ENCODE results near the gene YIF1B. TPM values are rescaled to one million over a fixed set of nuclear protein-coding genes. Genes with fewer than 3 reads are reported as not detected.

The YIF1B gene
- total RNA-seq, 1 experiment from 2014 or later, result 73.2 TPM

GRCh38 chr19:38324431-38324830 is 8.7 kb upstream of the YIF1B start:
- no CpG with 5 or more reads among the region's 4 CpGs for WGBS (ENCODE audit: extremely low coverage, insufficient read length, low lambda C conversion rate)

More at GRCh38 chr19:38324431-38324830, 8.7 kb upstream of the YIF1B start:
- Mint-ChIP-seq H3K27me3 (ENCODE audit: low read depth) (peaks cover 20% of the 10 kb centered on the region), H3K4me1 (peaks cover 7 to 12% of the 10 kb centered on the region in 2 experiments), H3K36me3 (ENCODE audit: insufficient read depth in 1 of 3, low read depth in 3 of 3) (peaks cover 5 to 16% (median 13%) of the 10 kb centered on the region in 3 experiments; a peak in 6 of 7 replicates), H3K4me3 (no peak overlapping the region), H3K27ac (no peak overlapping the region), H3K9me3 (no peaks in the 10 kb centered on the region)
- Histone ChIP-seq H2AFZ (ENCODE audit: low read length) (no peak overlapping the region), H2AK5ac (ENCODE audit: insufficient read length, low read length) (no peak overlapping the region), H3K4me1 (ENCODE audit: insufficient read depth, low read length) (no peaks in the 10 kb centered on the region), H3K27me3 (ENCODE audit: insufficient read depth, low read length) (peaks cover 2% of the 10 kb centered on the region; the same call in 1 of the 2 replicates), H3K4ac (ENCODE audit: low read depth, low read length) (no peak overlapping the region), H4K5ac (ENCODE audit: insufficient read length, low read depth, low read length) (no peak overlapping the region), H4K20me1 (ENCODE audit: control insufficient read depth, insufficient read depth, insufficient read length) (no peaks in the 10 kb centered on the region), H3K79me2 (ENCODE audit: insufficient read depth, low read length) (no peaks in the 10 kb centered on the region), H3K23me2 (ENCODE audit: insufficient read length, low read depth, low read length, poor library complexity, severe bottlenecking) (peaks cover 9% of the 10 kb centered on the region), H4K8ac (replicated peaks; ENCODE audit: insufficient read length, low read depth, low read length) (no peak overlapping the region), H3K27ac (ENCODE audit: insufficient read length, low read depth, low read length) (no peak overlapping the region), H3K18ac (ENCODE audit: insufficient read length, low read depth, low read length) (no peak overlapping the region), H3K9ac (ENCODE audit: extremely low read depth, insufficient read length, low read length) (no peak overlapping the region), H2BK15ac (ENCODE audit: low read depth, low read length) (no peak overlapping the region), H3K4me2 (ENCODE audit: insufficient read depth, insufficient read length, low read length) (no peak overlapping the region), H2BK20ac (ENCODE audit: low read depth, low read length, poor library complexity, severe bottlenecking) (no peak overlapping the region), H3K23ac (ENCODE audit: insufficient read length, low read depth, low read length) (no peak overlapping the region), H3K79me1 (ENCODE audit: insufficient read depth, low read depth, low read length, poor library complexity, severe bottlenecking) (no peaks in the 10 kb centered on the region), H4K91ac (ENCODE audit: insufficient read length, low read depth, low read length) (no peak overlapping the region), H3K56ac (ENCODE audit: insufficient read length, low read depth, low read length) (no peak overlapping the region), H3K9me3 (ENCODE audit: control insufficient read depth, low read depth, low read length) (no peaks in the 10 kb centered on the region), H2BK12ac (ENCODE audit: insufficient read length, low read depth, low read length) (no peak overlapping the region), H2BK120ac (ENCODE audit: low read depth, low read length, poor library complexity, severe bottlenecking) (no peak overlapping the region), H3T11ph (ENCODE audit: low read length) (no peak overlapping the region), H3K14ac (ENCODE audit: insufficient read depth, low read length) (no peak overlapping the region), H2BK5ac (ENCODE audit: insufficient read length, low read length) (no peak overlapping the region)
- TF ChIP-seq CTCF (conservative IDR thresholded peaks at IDR 0.05), result no peak
- DNase-seq, result no peak
